ENCODE results near the gene HOXD3.

The HOXD3 gene

GRCh38 chr2:176206136-176206535 lies 49.0 kb downstream of the HOXD3 start:
- ATAC-seq (ENCODE audit: insufficient read depth, low read depth) (no peak), DNase-seq (no peak)
- TF ChIP-seq, protein P1, sequence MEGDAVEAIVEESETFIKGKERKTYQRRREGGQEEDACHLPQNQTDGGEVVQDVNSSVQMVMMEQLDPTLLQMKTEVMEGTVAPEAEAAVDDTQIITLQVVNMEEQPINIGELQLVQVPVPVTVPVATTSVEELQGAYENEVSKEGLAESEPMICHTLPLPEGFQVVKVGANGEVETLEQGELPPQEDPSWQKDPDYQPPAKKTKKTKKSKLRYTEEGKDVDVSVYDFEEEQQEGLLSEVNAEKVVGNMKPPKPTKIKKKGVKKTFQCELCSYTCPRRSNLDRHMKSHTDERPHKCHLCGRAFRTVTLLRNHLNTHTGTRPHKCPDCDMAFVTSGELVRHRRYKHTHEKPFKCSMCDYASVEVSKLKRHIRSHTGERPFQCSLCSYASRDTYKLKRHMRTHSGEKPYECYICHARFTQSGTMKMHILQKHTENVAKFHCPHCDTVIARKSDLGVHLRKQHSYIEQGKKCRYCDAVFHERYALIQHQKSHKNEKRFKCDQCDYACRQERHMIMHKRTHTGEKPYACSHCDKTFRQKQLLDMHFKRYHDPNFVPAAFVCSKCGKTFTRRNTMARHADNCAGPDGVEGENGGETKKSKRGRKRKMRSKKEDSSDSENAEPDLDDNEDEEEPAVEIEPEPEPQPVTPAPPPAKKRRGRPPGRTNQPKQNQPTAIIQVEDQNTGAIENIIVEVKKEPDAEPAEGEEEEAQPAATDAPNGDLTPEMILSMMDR (IDR thresholded peaks at IDR 0.05; ENCODE audit: borderline replicate concordance, extremely low read depth, low read length, poor library complexity, severe bottlenecking): no peak
- no peak for TF ChIP-seq EZH2 (IDR thresholded peaks at IDR 0.05; ENCODE audit: borderline replicate concordance, low read depth, low read length, severe bottlenecking)
- H3K27ac ChIP-seq (ENCODE audit: low read length): no peak overlapping the region
- H2AFZ ChIP-seq (ENCODE audit: low read depth, low read length): no peak overlapping the region
- H3K4me2 ChIP-seq (ENCODE audit: insufficient read depth, low read length): no peak overlapping the region
- H3K36me3 ChIP-seq (ENCODE audit: insufficient read depth, low read length): no peaks in the 10 kb centered on the region
- H3K9ac ChIP-seq (ENCODE audit: low read depth, low read length): no peak overlapping the region
- H3K9me3 ChIP-seq (ENCODE audit: insufficient read depth, low read length, severe bottlenecking): no peaks in the 10 kb centered on the region
- H3K27me3 ChIP-seq (ENCODE audit: insufficient read depth, low read length, poor library complexity): no peaks in the 10 kb centered on the region
- H4K20me1 ChIP-seq (ENCODE audit: insufficient read depth, low read length): no peaks in the 10 kb centered on the region
- H3K79me2 ChIP-seq (ENCODE audit: insufficient read depth, low read length): no peaks in the 10 kb centered on the region
- H3K4me3 ChIP-seq (ENCODE audit: low read depth in 1 of 2, low read length in 2 of 2): no peak overlapping the region
- H3K4me1 ChIP-seq (ENCODE audit: insufficient read depth, low read length): no peaks in the 10 kb centered on the region

DNA sequence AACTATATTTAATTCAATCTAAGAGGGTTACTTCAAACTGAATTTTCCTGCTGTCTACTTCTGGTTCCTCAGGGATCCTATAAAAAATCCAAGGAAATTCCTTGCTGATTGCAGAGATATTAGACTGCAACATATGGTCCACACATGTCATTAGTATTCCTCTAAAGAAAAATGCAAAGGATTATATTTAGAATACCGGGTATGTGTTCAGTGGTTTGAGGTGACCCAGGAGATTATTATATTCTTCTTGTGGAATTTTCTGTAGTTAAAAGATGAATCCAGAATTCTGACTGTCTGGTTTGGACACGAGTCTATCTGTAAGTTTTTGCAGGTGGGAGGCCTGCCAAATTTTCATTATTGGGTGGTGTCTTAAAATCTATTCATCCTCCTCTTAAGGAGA lies 49.6 kb downstream of the HOXD3 start:
- Histone ChIP-seq H2AFZ (ENCODE audit: low read depth, low read length) (no peak overlapping the region), H3K4me1 (ENCODE audit: insufficient read depth, low read length) (no peaks in the 10 kb centered on the region), H3K79me2 (ENCODE audit: insufficient read depth, low read length) (no peaks in the 10 kb centered on the region), H3K4me2 (ENCODE audit: insufficient read depth, low read length) (no peak overlapping the region), H3K36me3 (ENCODE audit: insufficient read depth, low read length) (no peaks in the 10 kb centered on the region), H3K27ac (ENCODE audit: low read length) (no peak overlapping the region), H3K27me3 (ENCODE audit: insufficient read depth, low read length, poor library complexity) (no peaks in the 10 kb centered on the region), H3K9me3 (ENCODE audit: insufficient read depth, low read length, severe bottlenecking) (no peaks in the 10 kb centered on the region), H3K9ac (ENCODE audit: low read depth, low read length) (no peak overlapping the region), H4K20me1 (ENCODE audit: insufficient read depth, low read length) (no peaks in the 10 kb centered on the region), H3K4me3 (ENCODE audit: low read depth in 1 of 2, low read length in 2 of 2) (no peak overlapping the region)
- ATAC-seq (ENCODE audit: insufficient read depth, low read depth) (no peak), DNase-seq (no peak)
- TF ChIP-seq, protein P1 (IDR thresholded peaks at IDR 0.05; ENCODE audit: borderline replicate concordance, extremely low read depth, low read length, poor library complexity, severe bottlenecking): no peak
- no peak for TF ChIP-seq EZH2 (IDR thresholded peaks at IDR 0.05; ENCODE audit: borderline replicate concordance, low read depth, low read length, severe bottlenecking)

DNA sequence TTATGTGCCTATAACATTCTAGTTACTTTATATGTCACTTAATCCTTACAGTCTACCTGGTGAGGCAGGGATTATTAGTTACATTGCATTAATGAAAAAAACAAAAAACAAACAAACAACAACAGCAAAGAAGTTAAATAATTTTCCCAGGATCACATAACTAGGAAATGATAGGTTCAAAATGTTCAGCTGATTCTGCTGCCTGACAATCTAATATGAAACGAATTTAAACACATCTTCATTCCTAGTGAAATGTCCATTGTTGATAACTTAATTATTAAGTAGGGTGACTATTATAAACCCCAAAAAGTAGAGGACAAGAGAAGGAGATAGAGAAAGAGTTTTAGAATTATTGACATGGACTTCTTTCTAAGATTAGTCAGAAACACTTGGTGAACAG lies 54.0 kb downstream of the HOXD3 start:
- Histone ChIP-seq H3K27ac (ENCODE audit: low read length) (no peak overlapping the region), H2AFZ (ENCODE audit: low read depth, low read length) (no peak overlapping the region; the same call in 1 of the 2 replicates)

More for the DNA sequence above, 54.0 kb downstream of the HOXD3 start:
- DNase-seq (no peak), ATAC-seq (ENCODE audit: insufficient read depth, low read depth) (no peak)
- Histone ChIP-seq H3K9ac (ENCODE audit: low read depth, low read length) (no peak overlapping the region), H3K4me2 (ENCODE audit: insufficient read depth, low read length) (no peak overlapping the region), H3K79me2 (ENCODE audit: insufficient read depth, low read length) (no peaks in the 10 kb centered on the region), H4K20me1 (ENCODE audit: insufficient read depth, low read length) (no peaks in the 10 kb centered on the region), H3K36me3 (ENCODE audit: insufficient read depth, low read length) (no peaks in the 10 kb centered on the region), H3K27me3 (ENCODE audit: insufficient read depth, low read length, poor library complexity) (no peaks in the 10 kb centered on the region), H3K4me1 (ENCODE audit: insufficient read depth, low read length) (no peaks in the 10 kb centered on the region), H3K9me3 (ENCODE audit: insufficient read depth, low read length, severe bottlenecking) (no peaks in the 10 kb centered on the region), H3K4me3 (ENCODE audit: low read depth in 1 of 2, low read length in 2 of 2) (no peak overlapping the region)
- no peak for TF ChIP-seq EZH2 (IDR thresholded peaks at IDR 0.05; ENCODE audit: borderline replicate concordance, low read depth, low read length, severe bottlenecking)
- TF ChIP-seq, protein P1 (IDR thresholded peaks at IDR 0.05; ENCODE audit: borderline replicate concordance, extremely low read depth, low read length, poor library complexity, severe bottlenecking): no peak
